Activated CD8-positive, alpha-beta memory T cell treated with anti-CD3 and anti-CD28 coated beads for 36 hours (primary cell): ENCODE data around the gene PRKCZ. TPM values are rescaled to one million over a fixed set of nuclear protein-coding genes. Genes with fewer than 3 reads are reported as not detected.
"Not testable (repeated sequence)": the region's sequence is repeated elsewhere in the genome, so short reads cannot be mapped to it uniquely, and the experiment has no call there.

Experiments
- CTCF ChIA-PET: fragments of 350-600 bp; sonication (Branson Sonifier 250); formaldehyde crosslinking; loops from one replicate; lab custom pipeline; 2021; ENCODE audit warnings: antibody characterized with exemption; lab: Charles Lee
- POLR2A ChIA-PET: fragments of 350-600 bp; sonication (Branson Sonifier 250); formaldehyde crosslinking; loops from one replicate; lab custom pipeline; 2021; ENCODE audit warnings: antibody characterized with exemption; lab: Charles Lee
- total RNA-seq, 2 experiments: library from RNA; stranded (reverse); gene quantifications; one replicate each; pipeline ENCODE4 v1.2.3, GENCODE V29; 2021

The PRKCZ gene
- total RNA-seq, 2 experiments from 2014 or later = 12.6 to 13.2 TPM

DNA sequence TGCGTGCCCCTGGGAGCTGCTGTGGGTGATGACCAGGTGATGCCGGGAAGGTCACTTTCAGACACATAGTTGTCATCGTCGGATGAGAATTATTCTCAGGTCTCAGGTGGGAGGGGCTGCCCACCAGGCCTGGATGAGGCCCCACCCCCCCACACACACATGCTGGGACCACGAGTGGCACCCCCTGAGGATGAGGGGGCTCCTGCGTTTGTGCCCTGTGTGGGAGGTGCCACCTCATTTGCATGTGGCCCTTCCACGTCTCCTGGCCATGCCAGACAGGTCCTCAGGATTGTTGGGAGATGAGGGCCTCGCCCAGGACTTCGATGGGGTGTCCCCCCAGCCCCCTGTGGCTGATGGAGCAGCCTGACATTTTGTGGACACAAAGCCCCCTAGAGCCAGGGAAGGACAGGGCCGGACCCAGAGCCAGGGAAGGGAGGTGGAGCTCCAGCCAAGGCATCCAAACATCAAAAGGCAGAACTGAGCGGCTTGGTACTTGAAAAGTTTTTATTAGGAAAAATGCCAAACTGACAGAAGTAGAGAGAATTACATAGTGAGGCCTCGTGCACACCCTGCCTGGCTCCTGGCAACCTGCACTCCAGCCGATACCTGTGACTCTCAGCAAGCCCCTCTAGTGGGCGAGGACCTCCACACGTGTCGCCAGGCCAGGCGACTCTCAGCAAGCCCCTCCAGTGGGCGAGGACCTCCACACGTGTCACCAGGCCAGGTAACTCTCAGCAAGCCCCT lies 55.7 kb downstream of the PRKCZ start:
- CTCF ChIA-PET = no interaction called here
- POLR2A ChIA-PET = no interaction called here

DNA sequence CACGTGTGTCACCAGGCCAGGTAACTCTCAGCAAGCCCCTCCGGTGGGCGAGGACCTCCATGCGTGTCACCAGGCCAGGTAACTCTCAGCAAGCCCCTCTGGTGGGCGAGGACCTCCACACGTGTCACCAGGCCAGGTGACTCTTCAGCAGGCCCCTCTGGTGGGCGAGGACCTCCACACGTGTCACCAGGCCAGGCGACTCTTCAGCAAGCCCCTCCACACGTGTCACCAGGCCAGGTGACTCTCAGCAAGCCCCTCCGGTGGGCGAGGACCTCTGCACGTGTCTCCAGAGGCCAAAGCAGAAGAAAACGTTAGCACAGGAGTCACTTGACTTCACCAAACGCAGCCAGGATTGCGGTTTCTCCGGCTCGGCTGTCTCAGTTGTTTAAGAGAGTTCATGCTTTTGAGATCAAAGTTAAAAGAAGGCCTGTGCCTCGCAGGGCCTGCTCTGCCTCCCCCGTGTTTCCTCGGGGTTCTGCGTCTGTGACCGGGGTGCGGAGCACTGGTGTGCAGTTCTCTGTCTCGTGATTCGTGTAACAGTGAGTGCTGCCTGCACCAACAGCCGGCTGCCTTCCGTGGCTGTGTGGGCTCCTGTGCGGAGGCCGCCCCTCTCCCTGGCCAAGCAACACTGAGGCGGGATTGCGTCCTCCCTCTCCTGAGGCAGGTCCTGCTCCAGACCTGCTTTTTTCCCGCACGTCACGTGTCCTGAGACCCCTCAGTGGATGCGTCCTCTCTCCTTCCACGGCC lies 56.6 kb downstream of the PRKCZ start:
- ChIA-PET CTCF (no interaction called here), POLR2A (no interaction called here)

DNA sequence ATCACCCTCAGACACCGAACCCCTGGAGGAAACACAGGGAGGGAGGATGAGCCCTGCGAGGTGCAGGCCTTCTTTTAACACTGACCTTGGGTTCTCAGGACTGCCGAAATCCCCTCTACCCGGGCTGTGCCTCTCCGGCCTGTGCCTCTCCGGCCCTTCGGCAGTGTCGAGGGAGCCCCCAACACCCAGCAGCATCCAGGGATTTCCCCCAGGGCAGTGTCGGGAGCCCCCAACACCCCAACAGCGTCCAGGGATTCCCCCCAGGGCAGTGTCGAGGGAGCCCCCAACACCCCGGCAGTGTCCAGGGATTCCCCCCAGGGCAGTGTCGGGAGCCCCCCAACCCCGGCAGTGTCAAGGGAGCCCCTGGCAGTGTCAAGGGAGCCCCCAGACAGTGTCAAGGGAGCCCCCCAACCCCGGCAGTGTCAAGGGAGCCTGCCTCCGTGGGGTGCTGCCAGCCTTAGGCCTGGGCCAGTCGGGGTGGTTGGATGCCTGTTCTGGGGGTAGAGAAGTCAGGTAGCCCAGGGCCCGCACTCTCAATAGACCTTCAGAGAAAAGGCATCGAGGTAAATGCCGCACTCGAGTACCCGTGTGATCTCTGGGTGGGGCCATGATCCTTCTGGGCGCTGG lies 57.5 kb downstream of the PRKCZ start:
- ChIA-PET CTCF (no interaction called here), POLR2A (no interaction called here)

- ChIA-PET POLR2A (no interaction called here), CTCF (no interaction called here)
Observed at GRCh38 chr1:2108213-2108876, 58.1 kb downstream of the PRKCZ start.

DNA sequence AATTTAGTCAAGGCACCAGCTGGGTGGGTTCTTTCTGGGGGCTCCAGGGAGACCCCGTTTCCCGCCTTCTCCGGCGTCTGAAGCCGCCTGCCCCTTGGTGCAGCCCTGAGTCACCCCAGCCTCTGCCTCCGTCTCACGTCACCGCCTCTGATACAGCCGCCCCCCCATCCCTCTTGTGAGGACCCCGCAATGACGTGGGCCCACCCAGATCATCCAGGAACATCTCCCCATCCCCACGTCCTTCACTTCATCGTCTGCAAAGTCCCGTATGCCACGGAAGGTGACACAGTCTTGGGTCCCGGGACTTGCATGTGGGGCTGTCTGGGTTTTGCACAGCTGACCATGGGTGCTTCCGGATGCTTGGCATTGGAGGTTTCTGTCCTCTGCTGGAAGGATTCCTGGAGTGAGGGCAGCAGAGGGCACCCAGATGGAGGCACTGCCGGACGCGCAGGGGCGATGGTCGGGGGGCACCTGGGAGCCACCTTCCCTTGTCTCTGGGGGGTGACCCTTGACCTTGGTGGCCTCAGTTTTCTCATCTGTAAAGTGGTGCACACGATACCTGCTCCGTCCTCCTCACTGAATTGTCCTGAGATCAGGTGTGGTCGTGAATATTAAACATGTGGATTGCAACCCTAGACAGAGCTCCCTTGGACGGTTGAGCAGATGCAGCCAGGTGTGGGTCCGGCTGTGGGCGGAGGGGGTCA lies 58.8 kb downstream of the PRKCZ start:
- ChIA-PET CTCF (no interaction called here), POLR2A (no interaction called here)

GRCh38 chr1:2109581-2110021 lies 59.4 kb downstream of the PRKCZ start:
- CTCF ChIA-PET = no interaction called here
- POLR2A ChIA-PET = no interaction called here

DNA sequence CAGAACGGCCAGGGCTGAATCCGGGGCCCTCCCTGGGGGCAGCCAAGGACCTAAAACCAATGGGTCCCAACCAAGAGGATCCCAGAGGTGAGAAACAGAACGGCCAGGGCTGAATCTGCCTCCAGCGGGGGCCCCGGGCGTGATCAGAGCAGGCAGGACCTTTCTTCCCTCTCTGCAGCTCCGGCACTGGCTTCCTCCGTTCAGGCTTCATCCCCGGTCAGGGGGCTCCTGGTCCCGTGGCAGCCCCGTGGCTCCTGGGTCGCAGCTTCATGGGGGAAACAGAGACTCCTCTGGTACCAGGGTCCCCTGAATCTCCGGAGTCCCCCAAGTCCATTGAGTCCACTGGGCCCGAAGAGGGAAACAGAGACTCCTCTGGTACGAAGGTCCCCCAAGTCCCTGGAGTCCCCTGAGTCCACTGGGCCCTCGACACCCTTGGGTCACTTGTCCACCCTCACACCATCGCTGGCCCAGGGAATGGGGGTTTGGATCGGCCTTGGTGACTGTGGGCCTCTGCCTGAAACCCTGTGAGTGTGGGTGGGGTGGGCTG lies 60.1 kb downstream of the PRKCZ start:
- POLR2A ChIA-PET = no interaction called here
- CTCF ChIA-PET = interaction anchor here (0.7 kb wide), 1 partner anchor 20 kb away, joined by 3 read pairs; no protein-coding TSS in a partner anchor

- ChIA-PET CTCF (interaction anchor here (0.7 kb wide), 1 partner anchor 21 kb away, joined by 3 read pairs; no protein-coding TSS in a partner anchor), POLR2A (no interaction called here)
Observed at GRCh38 chr1:2110738-2111673, 60.8 kb downstream of the PRKCZ start.

- CTCF ChIA-PET = no interaction called here
Observed at GRCh38 chr1:2111674-2112035, 61.4 kb downstream of the PRKCZ start.

GRCh38 chr1:2112280-2112701 lies 62.1 kb downstream of the PRKCZ start:
- ChIA-PET CTCF (interaction anchor here (0.7 kb wide), 1 partner anchor 1440 kb away, joined by 3 read pairs; no protein-coding TSS in a partner anchor), POLR2A (no interaction called here)

More at GRCh38 chr1:2111674-2112035, 61.4 kb downstream of the PRKCZ start:
- POLR2A ChIA-PET = no interaction called here

DNA sequence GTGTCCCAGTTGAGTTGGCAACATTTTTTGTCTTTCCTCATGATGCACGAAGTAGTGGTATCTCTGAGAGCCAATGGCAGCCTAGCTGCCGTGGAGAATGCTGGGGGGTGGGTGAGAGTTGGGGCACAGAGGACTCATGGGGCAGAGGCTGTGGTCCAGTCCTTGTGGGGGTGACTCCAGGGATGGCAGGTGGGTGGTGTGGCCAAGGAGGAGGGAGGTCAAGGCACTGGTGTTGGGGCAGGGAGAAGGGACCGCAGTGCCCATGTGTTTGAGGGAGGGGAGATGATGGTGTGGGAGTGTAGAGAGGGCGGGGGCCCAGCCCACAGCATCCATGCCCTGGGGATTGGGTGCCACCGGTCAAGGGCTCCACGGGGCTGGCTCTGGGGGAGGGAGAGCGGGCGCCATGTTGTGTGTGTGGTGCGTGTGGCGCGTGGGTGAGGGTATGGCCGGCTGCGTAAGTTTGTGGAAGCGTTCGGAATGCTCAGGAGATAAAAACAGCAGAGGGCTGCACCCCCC lies 63.5 kb downstream of the PRKCZ start:
- ChIA-PET POLR2A (no interaction called here), CTCF (interaction anchor here (1.6 kb wide), 1 partner anchor 26 kb away, joined by 4 read pairs; no protein-coding TSS in a partner anchor)

DNA sequence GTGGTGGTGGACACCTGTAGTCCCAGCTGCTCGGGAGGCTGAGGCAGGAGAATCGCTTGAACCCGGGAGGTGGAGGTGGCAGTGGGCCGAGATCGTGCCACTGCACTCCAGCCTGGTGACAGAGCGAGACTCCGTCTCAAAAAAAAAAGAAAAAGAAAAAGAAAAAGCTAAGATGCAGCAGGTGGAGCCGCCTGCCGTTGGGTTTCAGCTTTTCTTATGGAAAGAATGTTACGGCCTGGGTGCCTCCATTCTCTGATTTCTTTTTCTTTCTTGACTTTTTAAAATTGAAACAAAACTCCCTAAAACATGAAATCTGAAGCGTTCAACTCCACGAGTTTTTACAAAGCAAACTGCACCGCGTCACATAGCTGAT lies 64.4 kb downstream of the PRKCZ start:
- POLR2A ChIA-PET = not testable (repeated sequence)
- CTCF ChIA-PET = interaction anchor here (1.6 kb wide), 2 partner anchors 16 to 25 kb away, joined by 4 to 5 read pairs; no protein-coding TSS in a partner anchor

- ChIA-PET CTCF (interaction anchor here (1.6 kb wide), 2 partner anchors 16 to 25 kb away, joined by 4 to 5 read pairs; no protein-coding TSS in a partner anchor), POLR2A (no interaction called here)
Observed at GRCh38 chr1:2115008-2115641, 64.9 kb downstream of the PRKCZ start.

DNA sequence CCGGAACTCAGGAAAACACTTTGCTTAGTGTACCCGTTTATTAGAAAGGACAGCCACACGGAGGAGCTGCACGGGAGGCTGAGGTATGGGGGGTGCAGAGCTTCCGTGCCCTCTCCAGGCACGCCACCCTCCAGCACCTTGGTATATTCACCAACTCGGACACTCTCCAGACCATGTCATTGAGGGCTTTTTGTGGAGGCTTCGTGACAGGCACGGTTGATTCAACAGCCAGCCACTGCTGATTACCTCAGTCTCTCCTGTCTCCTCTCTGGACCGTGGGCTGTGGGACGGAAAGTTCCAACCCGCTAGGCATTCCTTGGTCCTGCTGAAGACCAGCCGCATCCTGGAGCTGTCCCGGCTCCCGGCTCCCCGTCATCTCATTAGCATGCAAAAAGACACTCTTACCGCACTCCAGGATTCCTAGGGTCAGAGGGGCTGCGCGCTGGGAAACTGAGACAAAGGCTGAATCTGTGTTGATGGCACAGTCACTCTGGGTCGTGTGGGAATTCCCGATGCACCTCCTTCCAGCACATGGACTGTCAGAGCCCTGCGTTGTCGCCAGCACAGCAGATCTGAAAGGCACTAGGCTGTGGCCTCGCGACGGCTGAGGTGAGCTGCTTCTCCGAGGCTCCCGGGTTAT lies 65.6 kb downstream of the PRKCZ start:
- ChIA-PET POLR2A (no interaction called here), CTCF (interaction anchor here (1.6 kb wide), 1 partner anchor 15 kb away, joined by 5 read pairs; no protein-coding TSS in a partner anchor)

GRCh38 chr1:2119886-2120285 lies 69.7 kb downstream of the PRKCZ start:
- CTCF ChIA-PET = interaction anchor here (0.7 kb wide), 1 partner anchor 75 kb away, joined by 3 read pairs; no protein-coding TSS in a partner anchor
- POLR2A ChIA-PET = no interaction called here

DNA sequence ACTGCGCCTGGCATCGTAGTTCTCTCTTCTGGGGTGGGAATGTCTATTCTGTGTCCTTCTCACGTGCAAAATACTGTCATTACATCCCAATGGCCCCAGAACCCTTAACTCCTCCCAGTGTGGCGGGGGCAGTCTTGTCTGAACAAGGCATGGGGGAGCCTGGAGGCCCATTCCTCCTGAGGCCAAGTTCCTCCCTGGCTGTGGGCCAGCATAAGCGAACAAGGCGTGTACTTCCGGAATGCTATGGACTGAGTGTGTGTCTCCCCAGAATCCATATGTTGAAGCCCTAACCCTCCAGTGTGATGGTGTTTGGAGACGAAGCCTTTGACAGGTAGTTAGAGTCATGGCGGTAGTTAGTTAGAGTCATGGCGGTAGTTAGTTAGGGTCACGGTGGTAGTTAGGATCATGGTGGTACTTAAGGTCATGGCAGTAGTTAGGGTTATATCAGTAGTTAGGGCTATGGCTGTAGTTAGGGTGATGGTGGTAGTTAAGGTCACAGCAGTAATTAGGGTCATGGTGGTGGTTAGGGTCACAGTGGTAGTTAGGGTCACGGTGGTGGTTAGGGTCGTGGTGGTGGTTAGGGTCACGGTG lies 71.0 kb downstream of the PRKCZ start:
- CTCF ChIA-PET = no interaction called here
- POLR2A ChIA-PET = interaction anchor here (0.6 kb wide), 1 partner anchor 19 kb away, joined by 3 read pairs; no protein-coding TSS in a partner anchor
